ENCODE results near the gene SLIT3.

DNA sequence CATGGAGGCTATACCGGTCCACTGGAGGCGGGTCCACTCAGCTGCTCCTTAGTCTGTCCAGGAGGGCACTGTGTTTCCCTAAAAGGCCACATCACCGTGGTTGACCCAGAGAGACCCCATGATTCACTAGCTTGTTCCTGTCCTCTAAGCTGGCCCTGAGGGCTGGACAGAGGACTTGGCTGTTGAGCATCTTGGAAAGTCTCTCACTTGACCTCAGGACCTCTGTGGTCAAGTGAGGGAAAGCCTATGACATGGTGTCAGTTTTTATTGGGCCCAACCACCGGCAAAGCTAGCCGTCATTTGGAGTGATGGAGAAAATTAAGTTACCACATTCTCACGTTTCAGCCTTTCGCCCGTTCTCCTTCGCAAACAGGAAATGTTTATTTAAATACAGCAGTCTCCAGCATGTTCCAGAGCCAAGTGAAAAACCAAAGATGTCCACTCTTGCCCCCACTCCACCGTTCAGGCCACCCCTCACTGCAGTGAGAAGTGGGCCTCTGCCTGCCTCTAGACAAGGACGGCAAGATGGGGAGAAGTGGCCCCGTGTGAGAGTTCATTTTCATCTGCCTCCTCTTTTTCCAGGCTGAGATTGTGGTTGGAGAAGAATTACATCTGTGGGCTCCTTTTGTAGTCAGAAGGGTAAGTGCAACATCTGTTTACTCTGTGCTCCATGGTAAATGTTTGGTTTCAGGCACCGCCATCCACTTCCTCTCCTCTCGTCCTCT is 4.4 kb downstream of the SLIT3 start:
- TF ChIP-seq, protein P1, sequence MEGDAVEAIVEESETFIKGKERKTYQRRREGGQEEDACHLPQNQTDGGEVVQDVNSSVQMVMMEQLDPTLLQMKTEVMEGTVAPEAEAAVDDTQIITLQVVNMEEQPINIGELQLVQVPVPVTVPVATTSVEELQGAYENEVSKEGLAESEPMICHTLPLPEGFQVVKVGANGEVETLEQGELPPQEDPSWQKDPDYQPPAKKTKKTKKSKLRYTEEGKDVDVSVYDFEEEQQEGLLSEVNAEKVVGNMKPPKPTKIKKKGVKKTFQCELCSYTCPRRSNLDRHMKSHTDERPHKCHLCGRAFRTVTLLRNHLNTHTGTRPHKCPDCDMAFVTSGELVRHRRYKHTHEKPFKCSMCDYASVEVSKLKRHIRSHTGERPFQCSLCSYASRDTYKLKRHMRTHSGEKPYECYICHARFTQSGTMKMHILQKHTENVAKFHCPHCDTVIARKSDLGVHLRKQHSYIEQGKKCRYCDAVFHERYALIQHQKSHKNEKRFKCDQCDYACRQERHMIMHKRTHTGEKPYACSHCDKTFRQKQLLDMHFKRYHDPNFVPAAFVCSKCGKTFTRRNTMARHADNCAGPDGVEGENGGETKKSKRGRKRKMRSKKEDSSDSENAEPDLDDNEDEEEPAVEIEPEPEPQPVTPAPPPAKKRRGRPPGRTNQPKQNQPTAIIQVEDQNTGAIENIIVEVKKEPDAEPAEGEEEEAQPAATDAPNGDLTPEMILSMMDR (conservative IDR thresholded peaks at IDR 0.05): no peak
- no peak for TF ChIP-seq EZH2 (IDR thresholded peaks at IDR 0.05; ENCODE audit: low read depth)

Data from PC-9 (cell line).